B cell (primary cell): ENCODE data around the gene ELF1.

Experiments
- CTCF ChIP-seq: fragments of 200-600 bp; IDR thresholded peaks from one replicate; pipeline ENCODE4 v1.8.0; 2022; ENCODE audit warnings: antibody characterized with exemption, mild to moderate bottlenecking
- EZH2 ChIP-seq: IDR thresholded peaks from 2 replicates; pipeline ENCODE4 v1.6.1; 2012; ENCODE audit warnings: borderline replicate concordance, low read depth, mild to moderate bottlenecking, moderate library complexity, low read length; ENCODE audit not compliant: insufficient read depth, poor library complexity, severe bottlenecking

- TF ChIP-seq CTCF (no peak), EZH2 (no peak)
Measured at GRCh38 chr13:41017817-41018601, 1.1 kb downstream of the ELF1 start.
